HG03565 (cell line): ENCODE measurements around the gene SDF4.
A peak's percentile ranks its signal among the peaks of the same experiment; 100 is the strongest.

Source experiments
- ATAC-seq: cut with Tn5 transposase; IDR thresholded peaks from one replicate; pipeline ENCODE4 v1.9.1; 2021; ENCODE audit warnings: mild to moderate bottlenecking, moderate library complexity; ENCODE audit not compliant: unreplicated experiment

The SDF4 gene

DNA sequence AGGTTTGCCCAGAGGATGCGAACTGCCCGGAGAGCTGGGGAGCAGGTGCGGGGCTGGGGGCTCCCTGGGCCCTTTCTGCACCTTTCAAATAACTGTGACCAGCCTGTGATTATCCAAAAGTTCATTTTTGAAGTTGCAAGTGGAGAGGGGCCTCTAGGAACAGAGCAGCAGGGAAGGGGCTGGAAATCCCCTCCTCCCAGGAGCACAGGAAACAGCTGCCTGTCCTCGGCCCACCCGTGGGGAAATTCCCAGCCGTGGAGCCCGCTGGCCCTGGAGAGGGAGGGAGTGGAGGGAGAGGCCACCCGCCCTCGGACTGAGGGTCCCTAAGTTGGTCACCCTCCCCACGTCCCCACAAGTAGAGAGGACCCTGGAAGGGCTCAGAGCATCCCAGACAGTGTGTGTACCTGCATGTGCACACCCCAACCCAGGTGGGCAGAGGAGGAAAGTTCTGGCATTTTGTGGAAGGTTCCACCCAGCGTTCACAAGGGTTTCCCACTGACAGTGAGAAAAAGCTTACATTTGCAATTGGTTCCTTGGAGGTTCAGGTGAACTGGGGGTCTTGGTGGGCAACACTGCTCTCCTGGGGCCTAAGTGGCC, 16.6 kb downstream of the SDF4 start:
- no peak for ATAC-seq

- no peak for ATAC-seq
Observed at GRCh38 chr1:1213345-1214265, 18.2 kb downstream of the SDF4 start, which contains the start of gene TNFRSF4. TSS of gene TNFRSF4 (minus strand) at chr1:1214153. CDS start at chr1:1214127, 26 bp downstream.

- no peak for ATAC-seq
Observed at GRCh38 chr1:1212780-1213344, 18.9 kb downstream of the SDF4 start.

- no peak for ATAC-seq
Observed at GRCh38 chr1:1211541-1212441, 20.0 kb downstream of the SDF4 start.

DNA sequence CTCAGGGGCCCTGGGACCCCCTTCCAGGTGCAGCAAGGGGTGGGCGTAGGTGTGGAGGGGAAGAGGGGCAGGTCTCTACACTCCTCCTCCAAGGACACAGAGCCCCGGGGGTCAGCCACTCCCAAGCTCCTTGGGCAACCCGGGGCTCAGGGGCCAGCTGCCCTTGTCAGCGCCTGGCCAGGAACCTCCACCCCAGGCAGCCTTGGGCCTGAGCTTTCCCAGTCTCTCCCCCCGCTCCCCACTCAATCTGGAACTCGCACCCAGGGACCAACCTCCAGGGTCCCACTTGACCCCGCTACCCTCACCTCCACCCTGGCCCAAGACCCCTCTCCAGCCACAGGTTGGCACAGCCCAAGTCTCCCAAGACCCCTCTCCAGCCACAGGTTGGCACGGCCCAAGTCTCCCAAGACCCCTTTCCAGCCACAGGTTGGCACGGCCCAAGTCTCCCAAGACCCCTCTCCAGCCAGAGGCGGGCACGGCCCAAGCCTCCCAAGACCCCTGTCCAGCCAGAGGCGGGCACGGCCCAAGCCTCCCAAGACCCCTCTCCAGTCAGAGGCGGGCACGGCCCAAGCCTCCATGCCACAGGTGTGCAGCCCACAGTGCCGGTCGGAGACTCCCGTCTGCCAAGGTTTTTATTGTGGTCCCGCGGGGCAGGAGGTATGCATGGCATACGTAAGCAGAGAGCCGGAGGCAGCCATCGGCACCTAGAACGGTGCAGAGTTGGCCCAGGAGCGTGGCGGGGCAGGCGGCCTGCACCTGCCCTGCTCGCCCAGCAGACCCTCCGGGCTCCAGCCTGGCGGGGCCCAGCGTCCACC, 20.9 kb downstream of the SDF4 start:
- no peak for ATAC-seq

DNA sequence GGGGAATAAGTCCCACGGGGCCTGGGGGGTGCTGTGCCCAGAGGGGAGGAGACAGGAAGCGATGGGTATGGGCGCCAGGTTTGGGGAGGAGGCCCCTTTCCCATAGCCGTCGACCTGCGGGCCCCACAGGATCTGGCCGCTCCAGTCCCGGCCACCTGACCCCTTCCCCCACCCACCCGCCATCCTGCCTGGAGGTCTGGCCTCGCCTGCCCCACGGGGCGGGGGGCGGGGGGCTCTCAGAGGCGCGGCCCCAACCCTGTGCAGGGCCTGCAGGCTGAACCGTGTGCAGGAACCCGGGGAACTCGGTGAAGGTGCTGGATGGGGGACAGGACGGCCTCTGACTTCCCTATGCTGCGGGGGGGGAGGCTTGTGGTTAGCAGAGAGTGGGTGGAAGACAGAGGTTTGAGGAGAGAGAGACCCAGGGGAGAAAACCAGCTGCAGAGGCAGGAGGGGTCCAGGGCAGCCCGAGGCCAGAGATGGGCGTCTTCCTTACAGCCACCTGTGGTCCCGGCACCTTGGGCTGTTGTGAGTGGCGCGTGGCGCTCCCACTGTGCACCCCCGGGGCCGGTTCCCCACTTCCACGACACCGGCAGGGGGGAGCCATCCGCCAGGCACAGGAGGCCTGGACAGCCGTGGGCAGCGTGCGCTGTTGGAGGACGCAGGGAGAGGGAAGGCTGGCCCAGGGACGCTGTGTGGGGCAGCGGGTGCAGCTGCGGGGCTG, 22.9 kb downstream of the SDF4 start:
- no peak for ATAC-seq

DNA sequence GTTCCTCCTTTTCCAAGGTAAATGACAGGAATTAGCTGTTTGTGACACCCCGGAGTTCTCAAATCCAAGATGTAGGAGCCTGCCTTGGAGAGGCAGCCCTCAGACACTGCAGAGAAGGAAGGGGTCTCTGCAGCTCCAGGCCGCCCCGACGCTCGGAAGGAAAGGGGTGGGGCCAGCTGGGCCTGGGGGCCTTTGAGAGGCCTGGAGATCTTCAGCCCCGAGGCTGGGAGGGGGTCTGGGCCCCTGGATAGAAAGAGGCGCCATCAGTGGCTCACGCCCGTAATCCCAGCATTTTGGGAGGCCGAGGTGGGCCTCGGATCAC, 24.3 kb downstream of the SDF4 start:
- ATAC-seq: no peak

DNA sequence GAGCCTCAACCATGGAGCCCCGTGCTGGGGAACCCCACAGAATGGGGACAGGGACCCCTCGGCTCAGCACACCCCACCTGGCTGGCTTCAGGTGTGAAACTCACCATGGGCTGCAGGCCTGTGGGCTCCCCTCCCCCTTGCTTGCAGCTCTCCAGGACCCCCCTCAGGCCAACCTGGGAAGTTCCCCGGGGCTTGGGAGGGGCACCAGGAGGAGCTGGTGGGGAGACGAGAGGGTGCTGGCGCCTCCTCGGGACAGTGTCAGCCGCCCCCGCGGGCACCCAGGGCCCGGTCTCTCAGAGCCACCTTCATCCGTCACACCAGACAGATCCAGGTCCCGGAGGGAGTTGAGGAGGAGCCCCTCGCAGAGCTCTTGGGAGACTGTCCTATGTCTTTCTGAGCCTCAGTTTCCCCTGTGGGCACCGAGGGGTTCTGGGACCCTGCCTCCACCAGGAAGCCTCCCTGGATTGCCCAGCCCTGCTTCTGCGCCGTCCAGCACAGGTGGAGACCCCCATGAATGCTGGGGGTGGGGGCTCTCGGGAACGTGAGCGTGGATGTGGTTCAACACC, 24.8 kb downstream of the SDF4 start:
- no peak for ATAC-seq

DNA sequence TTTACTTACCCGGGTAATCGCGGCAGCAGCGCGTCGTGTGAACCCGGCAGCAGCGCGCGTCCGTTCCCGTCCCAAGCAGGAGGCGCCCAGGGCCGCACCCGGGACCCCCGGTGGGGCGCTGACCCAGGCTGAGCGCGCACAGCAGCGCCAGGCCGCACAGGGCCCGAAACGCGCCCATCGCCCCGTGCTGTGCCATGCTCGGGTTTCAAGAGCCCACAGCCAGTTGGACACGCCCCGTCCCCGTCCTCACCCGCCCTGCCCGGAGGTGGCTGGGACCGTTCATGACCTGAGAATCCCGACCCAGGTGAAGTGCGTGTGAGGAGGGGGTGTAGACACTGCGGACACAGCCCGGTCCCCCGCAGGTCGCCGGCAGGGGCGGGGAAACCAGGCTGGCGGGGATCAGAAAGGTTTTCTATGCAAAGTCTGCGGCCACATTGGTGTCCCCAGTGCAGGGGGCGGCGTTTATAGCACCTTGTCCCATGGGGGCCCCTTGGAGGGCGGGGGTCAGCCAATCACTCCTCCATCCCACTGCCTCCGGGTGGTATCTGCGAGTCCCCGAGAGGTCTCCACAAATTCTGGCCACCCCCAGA, 25.3 kb downstream of the SDF4 start, which contains the start of gene TNFRSF18:
TSS of gene TNFRSF18 (minus strand) at position 217 of the 590 bp plus-strand sequence. CDS start at position 196, 21 bp downstream.
- ATAC-seq: no peak

- no peak for ATAC-seq
Observed at GRCh38 chr1:1205769-1206375, 25.9 kb downstream of the SDF4 start.

- no peak for ATAC-seq
Observed at GRCh38 chr1:1204998-1205768, 26.6 kb downstream of the SDF4 start.

GRCh38 chr1:1204425-1204920, 27.3 kb downstream of the SDF4 start:
- ATAC-seq: no peak

- no peak for ATAC-seq
Observed at GRCh38 chr1:1203561-1204424, 28.0 kb downstream of the SDF4 start.

DNA sequence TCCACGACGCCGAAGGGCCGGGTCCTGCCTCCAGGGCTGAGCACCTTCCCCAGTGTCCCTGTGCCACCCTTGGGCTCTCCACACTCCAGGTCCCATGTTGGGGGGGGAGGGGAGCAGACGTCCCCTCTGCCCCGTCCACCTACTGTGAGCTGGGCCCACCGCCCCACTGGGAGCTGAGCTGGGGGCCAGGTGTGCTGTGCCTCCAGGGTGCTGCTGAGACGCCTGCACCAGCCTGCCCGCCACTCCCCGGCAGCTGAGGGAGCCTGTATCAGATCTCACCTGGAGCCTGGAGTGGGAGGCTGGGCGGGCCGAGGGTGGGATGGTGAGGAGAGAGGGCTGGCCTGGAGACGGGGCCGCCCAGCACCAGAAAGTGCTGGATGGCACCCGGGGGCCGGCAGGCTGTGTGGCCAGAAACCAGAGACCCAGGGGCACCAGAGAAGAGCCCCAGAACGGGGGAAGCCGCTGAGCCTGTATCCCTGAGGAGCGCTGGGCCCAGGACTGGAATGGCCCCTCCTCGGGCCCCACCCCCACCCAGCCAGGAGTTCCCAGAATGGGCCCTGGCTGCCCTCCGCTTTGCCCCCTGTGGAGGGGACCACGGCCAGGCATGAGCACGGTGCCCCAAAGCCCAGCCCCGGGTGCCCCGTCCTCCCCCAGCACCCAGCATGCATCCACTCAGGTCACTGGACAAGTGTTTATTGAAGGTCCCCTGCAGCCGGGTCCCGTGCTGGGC, 28.8 kb downstream of the SDF4 start:
- ATAC-seq: no peak

DNA sequence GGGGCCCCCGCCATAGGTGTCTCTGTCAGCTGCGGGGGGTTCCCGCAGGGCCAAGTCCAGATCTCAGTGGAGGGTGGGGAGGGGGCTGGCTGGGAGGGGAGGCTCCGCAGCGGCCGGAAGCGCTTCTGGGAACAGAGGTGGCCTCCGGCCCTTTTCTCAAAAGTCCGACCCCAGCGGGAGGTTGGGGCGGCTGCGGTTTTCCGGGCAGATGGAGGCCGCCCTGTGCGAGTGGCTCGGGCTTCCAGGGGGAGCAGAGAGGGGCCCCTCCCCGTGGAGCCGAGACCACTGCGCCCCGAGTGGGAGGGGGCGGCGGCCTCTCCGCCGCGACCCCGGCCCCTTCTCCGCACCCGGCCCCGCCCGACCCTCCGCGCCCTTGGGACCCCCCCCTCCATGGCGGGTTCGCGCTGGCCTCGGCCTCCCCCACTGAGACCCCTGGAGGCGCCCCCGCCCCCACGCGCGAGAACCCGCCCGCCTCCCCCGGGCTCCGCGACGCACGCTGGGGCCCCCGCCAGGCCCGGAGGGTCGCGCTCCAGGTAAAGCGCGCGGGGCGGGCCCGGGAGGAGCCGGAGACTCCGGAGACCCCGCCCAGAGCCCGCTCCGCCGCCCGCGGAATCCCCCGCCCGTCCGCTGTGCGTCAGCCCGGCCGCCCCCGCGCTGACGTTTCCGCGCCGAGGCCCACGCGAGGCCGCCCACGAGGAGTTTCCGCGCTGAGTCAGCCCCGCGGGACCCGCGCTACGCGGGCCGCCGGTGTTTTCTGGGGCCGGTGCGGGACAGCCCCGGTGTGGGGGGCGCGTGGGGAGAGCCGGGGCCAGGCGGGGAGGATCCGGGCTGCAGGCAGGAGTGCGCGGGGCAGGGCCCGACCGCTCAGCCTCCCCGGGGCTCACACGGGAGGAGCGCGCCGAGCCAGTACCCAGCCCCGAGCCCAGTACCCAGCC, 30.7 kb downstream of the SDF4 start:
- peak; percentile 42 for ATAC-seq
